ENCODE results near the gene PRDM1. TPM values are rescaled to one million over a fixed set of nuclear protein-coding genes. Genes with fewer than 3 reads are reported as not detected.

The PRDM1 gene
- total RNA-seq, 1 donor from 2014 or later, result 19.6 TPM

DNA sequence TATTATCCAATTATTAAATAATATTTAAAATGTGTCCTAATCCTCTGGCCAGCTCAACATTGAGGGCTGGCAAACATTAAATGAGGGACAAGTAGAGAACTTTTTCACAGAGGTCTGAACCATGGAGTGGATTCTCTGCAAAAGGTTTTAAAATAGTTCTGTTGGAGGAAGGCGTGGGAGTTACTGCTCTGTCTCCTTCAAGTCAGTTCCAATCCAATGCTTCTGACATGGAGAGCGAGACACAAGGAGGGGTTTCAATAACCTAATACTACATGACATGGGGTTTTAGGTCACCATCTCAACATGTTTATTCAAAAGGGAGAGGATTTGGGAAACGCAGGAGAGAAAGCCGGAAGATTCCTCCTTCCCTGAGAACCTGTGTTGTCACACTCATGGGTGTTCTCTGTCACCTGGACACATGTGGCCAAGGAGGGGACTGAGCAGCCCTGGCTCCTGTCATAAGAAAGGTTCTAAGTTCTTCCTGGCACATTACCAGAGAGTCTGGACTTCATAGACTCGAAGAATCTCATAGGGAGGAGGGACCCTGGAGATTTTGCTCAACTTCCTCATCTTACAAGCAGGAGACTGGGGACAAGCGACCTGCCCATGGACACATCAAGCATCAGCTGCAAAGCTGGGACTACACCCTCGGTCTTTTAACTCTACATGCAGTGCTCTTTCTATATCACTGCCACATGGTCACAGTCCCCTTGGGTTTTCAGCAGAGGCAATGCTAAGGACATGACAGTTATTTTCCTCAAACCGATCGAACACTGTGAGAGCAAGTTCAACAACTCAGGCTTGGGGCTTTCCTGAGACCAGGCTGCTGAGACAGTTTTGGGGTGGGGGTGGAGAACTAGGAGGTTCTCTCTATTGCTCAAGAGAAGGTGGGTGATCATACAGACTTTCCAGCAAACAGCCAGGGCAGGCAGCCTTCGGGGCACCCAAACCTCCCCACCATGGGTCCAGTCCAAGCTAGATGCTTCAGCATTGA, 38.6 kb downstream of the PRDM1 start:
- no peaks in the 10 kb centered on the region for H3K9me3 Mint-ChIP-seq (ENCODE audit: unreplicated experiment)
- TF ChIP-seq, protein P1, sequence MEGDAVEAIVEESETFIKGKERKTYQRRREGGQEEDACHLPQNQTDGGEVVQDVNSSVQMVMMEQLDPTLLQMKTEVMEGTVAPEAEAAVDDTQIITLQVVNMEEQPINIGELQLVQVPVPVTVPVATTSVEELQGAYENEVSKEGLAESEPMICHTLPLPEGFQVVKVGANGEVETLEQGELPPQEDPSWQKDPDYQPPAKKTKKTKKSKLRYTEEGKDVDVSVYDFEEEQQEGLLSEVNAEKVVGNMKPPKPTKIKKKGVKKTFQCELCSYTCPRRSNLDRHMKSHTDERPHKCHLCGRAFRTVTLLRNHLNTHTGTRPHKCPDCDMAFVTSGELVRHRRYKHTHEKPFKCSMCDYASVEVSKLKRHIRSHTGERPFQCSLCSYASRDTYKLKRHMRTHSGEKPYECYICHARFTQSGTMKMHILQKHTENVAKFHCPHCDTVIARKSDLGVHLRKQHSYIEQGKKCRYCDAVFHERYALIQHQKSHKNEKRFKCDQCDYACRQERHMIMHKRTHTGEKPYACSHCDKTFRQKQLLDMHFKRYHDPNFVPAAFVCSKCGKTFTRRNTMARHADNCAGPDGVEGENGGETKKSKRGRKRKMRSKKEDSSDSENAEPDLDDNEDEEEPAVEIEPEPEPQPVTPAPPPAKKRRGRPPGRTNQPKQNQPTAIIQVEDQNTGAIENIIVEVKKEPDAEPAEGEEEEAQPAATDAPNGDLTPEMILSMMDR (IDR thresholded peaks at IDR 0.05; ENCODE audit: unreplicated experiment), result no peak
- H3K4me3 Mint-ChIP-seq (ENCODE audit: unreplicated experiment), result no peak overlapping the region
- peaks cover 4% of the 10 kb centered on the region for H3K4me1 Mint-ChIP-seq (ENCODE audit: unreplicated experiment)
- no peak for DNase-seq (ENCODE audit: low spot score)
- H3K36me3 Mint-ChIP-seq (ENCODE audit: low read depth, unreplicated experiment), result no peaks in the 10 kb centered on the region
- no peak overlapping the region for H3K27ac Mint-ChIP-seq (ENCODE audit: unreplicated experiment)
- peaks cover 1% of the 10 kb centered on the region for H3K27me3 Mint-ChIP-seq (ENCODE audit: unreplicated experiment)

DNA sequence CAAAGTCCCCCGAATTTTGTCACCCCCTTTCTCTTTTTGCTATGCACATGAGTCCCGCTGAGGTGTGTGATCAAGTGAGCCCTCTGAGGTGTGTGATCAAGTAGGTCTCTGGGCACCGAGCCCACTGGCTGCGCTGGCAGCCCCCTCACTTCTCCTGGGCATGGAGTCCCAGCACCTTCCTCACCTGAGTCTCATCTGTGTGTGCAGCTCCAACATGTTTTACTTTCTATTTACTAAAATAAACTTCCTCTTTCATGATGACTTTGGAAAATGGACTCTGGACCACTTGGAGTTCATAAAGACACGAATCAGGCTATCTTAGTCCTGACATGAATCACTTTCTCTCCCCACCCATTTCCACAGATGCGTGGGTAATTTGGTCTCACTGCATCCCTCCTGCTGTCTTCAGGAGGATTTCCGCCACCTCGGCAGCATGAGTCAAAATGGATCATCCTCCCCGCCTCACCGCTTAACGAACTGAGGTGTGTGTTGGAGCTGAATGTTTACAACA, 39.8 kb downstream of the PRDM1 start:
- H3K9me3 Mint-ChIP-seq (ENCODE audit: unreplicated experiment), result no peaks in the 10 kb centered on the region
- no peak for DNase-seq (ENCODE audit: low spot score)
- H3K27ac Mint-ChIP-seq (ENCODE audit: unreplicated experiment), result no peak overlapping the region
- H3K36me3 Mint-ChIP-seq (ENCODE audit: low read depth, unreplicated experiment), result no peaks in the 10 kb centered on the region
- peaks cover 1% of the 10 kb centered on the region for H3K27me3 Mint-ChIP-seq (ENCODE audit: unreplicated experiment)
- no peak overlapping the region for H3K4me3 Mint-ChIP-seq (ENCODE audit: unreplicated experiment)
- TF ChIP-seq, protein P1 (IDR thresholded peaks at IDR 0.05; ENCODE audit: unreplicated experiment), result no peak
- H3K4me1 Mint-ChIP-seq (ENCODE audit: unreplicated experiment), result peaks cover 4% of the 10 kb centered on the region

- Mint-ChIP-seq H3K27me3 (ENCODE audit: unreplicated experiment) (peaks cover 4% of the 10 kb centered on the region), H3K36me3 (ENCODE audit: low read depth, unreplicated experiment) (no peaks in the 10 kb centered on the region)
These were observed 40.3 kb downstream of the PRDM1 start for GRCh38 chr6:106126482-106126881.

DNA sequence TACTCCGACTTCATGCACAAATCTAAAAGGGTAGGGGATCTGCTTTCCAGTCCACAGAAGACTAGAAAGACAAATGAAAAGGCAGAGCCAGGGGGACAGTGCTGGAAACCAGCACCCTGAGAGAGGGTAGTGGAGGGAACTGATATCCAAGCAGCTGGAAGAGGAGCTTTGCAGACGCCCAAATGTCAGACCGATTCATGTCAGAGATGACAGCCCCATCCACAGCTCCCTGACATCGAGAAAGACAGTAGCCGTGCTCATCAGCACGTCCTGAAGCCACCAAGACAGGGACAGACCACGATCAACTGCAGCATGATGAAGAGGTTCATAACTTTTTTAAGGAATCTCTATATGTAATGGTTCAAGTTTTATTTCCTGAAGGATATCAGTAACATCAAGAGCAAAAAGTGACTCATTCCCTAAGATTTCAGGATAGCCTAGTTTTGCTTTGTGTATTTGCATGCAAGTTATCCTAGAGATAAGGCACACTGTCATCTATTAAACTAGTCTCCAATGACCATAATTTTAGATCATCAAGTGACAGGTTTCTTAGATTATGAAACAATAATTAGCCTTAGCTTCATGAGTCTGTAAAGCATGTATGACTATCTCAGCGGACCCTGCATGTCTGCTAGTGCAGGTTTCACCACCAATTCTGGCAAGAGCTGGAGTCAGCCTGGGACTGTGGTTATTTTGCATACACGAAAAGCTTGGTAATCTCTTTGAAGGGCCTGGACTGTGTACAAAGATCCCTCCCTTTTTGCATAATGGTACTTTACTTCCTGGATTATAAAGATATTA, 43.0 kb downstream of the PRDM1 start:
- no peak for DNase-seq (ENCODE audit: low spot score)

More at GRCh38 chr6:106126482-106126881, 40.3 kb downstream of the PRDM1 start:
- H3K4me1 Mint-ChIP-seq (ENCODE audit: unreplicated experiment), result peaks cover 4% of the 10 kb centered on the region
- DNase-seq (ENCODE audit: low spot score), result no peak
- H3K4me3 Mint-ChIP-seq (ENCODE audit: unreplicated experiment), result no peak overlapping the region
- no peak overlapping the region for H3K27ac Mint-ChIP-seq (ENCODE audit: unreplicated experiment)
- H3K9me3 Mint-ChIP-seq (ENCODE audit: unreplicated experiment), result no peaks in the 10 kb centered on the region
- TF ChIP-seq, protein P1 (IDR thresholded peaks at IDR 0.05; ENCODE audit: unreplicated experiment), result no peak

More for the DNA sequence above, 43.0 kb downstream of the PRDM1 start:
- H3K4me3 Mint-ChIP-seq (ENCODE audit: unreplicated experiment), result no peak overlapping the region
- H3K27ac Mint-ChIP-seq (ENCODE audit: unreplicated experiment), result no peak overlapping the region
- H3K4me1 Mint-ChIP-seq (ENCODE audit: unreplicated experiment), result peaks cover 3% of the 10 kb centered on the region
- H3K27me3 Mint-ChIP-seq (ENCODE audit: unreplicated experiment), result peaks cover 4% of the 10 kb centered on the region
- H3K36me3 Mint-ChIP-seq (ENCODE audit: low read depth, unreplicated experiment), result no peaks in the 10 kb centered on the region
- no peaks in the 10 kb centered on the region for H3K9me3 Mint-ChIP-seq (ENCODE audit: unreplicated experiment)
- TF ChIP-seq, protein P1 (IDR thresholded peaks at IDR 0.05; ENCODE audit: unreplicated experiment), result no peak
